Upper lobe of left lung (tissue), 4 donors: Measurements from ENCODE around the gene ALCAM.

ENCODE experiments used
- CTCF ChIP-seq, 6 experiments: fragments of 450-650 bp in 4 of 6; fragments of 200-600 bp in 2 of 6; sonication (generic) in 2 of 6; IDR thresholded peaks; one replicate each; pipeline ENCODE4 v1.5.1; 2016 to 2019; ENCODE audit warnings: antibody characterized with exemption in 6 of 6
- EP300 ChIP-seq, 4 donors: sonication (generic); formaldehyde crosslinking; IDR thresholded peaks; one replicate each; pipeline ENCODE4 v1.5.1; 2017; ENCODE audit warnings: antibody characterized with exemption in 4 of 4, control low read depth in 2 of 4
- POLR2A ChIP-seq, 4 donors: fragments of 450-650 bp; IDR thresholded peaks; one replicate each; pipeline ENCODE4 v1.5.1; 2016 to 2017; ENCODE audit warnings: antibody characterized with exemption in 4 of 4, mild to moderate bottlenecking in 2 of 4
- POLR2AphosphoS5 ChIP-seq, 2 donors: sonication (generic); formaldehyde crosslinking; IDR thresholded peaks; one replicate each; pipeline ENCODE4 v1.5.1; 2017; ENCODE audit warnings: antibody characterized with exemption in 2 of 2

- TF ChIP-seq EP300 (IDR thresholded peaks at IDR 0.05), result no peak
- TF ChIP-seq CTCF (IDR thresholded peaks at IDR 0.05), result no peak
- TF ChIP-seq POLR2A (IDR thresholded peaks at IDR 0.05), result no peak
- no peak for TF ChIP-seq POLR2AphosphoS5 (IDR thresholded peaks at IDR 0.05)
Measured at GRCh38 chr3:105483476-105483875, 116.8 kb downstream of the ALCAM start.
